Activated CD4-positive, CD25-positive, alpha-beta regulatory T cell treated with anti-CD3 and anti-CD28 coated beads, Interleukin-2, amount 50 U/mL, for 16 hours (primary cell): Measurements from ENCODE around the gene DUSP1.

Source experiments
- DNase-seq: peaks from one replicate; pipeline ENCODE4 v3.0.0-alpha.2; 2020; ENCODE audit warnings: low read depth, low spot score

The DUSP1 gene

DNA sequence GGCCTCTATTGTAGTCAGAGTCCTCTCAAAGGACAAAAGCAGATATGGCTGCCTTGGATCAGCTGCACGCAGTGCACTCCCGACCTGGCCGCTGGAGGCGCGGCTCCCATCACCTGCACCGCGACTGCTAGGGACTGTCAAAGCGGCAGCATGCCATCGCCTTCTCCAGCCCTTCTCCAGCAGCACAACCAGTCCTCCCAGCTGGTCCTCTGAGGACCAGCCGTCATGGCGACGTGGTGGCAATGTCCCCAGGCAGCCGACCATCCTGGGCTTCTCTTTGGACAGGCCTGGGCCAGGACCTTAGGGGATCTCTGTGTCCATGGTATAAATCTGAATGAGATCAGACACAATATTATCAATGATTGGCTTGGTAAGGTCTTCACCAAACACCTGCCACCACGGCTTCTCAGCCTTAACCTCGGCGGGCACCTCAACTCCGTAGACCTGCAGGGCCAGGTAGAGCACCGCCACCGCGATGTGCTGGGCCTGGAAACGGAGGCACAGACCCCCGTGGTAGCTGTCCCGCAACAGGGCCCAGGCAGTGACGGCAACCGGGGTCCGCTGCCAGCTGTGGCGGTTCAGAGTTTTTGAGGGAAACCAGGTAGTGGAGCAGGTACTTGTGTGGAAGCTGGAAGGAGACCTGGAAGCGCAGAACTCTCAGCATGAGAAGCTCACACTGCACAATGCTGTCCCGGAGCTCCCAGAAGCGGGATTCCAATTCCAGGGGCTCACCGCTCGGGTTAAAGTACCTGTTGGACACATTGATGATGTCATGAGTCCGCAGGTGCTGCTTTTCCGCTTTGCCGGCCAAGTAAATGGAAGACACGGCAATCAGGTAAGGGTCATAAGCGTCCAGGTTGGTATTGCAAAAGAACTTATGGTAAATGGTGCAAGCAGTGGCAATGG is 8.5 kb downstream of the DUSP1 start:
- no peak for DNase-seq

DNA sequence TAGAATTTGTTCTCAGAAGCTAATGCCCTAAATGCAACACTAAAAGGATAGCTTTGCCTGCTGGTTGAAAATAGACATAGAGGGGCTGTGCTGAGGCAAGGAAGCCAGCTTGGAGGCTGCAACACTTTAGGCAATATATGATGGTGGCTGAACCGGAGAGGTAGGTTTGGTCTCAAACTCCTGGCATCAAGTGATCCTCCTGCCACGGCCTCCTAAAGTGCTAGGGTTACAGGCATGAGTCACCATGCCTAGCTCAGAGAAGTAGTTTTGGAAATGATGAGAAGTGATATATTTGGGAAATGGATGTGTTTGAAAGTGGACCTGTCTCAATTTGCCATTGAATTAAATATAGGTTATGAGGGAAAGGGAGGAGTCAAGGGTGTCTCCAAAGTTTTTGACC is 10.0 kb downstream of the DUSP1 start:
- DNase-seq = no peak

DNA sequence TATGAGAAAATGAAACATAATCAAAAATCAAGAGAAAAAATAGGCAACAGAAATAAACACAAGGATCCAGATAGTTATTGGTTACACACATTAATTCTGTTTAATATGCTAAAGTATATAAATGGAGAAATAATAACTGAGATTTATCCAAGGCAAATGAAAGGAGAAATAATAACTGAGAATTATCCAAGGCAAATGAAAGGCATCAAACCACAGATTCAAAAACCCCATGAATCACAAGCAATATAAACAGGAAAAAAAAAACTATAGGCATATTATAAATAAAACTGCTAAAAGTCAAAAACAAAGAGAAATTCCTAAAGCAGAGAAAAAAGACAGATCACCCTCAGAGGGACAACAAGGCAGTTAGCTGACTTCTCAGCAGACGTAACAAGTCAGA is 10.9 kb downstream of the DUSP1 start:
- no peak for DNase-seq

DNA sequence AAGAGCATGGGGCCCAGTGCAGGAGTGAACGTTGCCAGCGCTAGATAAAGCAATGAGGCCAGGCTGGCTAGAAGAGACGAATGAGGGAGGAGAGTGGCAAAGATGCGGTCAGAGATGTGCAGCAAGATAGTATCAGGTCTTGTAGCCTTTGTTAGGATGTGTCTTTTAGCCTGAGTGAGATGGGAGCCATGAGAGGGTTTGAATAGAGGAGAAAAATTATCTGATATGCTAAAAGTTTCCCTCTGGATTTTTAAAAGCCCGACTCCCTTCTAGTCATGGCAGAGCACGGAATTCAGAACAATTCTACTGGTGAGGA is 12.2 kb downstream of the DUSP1 start:
- DNase-seq = no peak

DNA sequence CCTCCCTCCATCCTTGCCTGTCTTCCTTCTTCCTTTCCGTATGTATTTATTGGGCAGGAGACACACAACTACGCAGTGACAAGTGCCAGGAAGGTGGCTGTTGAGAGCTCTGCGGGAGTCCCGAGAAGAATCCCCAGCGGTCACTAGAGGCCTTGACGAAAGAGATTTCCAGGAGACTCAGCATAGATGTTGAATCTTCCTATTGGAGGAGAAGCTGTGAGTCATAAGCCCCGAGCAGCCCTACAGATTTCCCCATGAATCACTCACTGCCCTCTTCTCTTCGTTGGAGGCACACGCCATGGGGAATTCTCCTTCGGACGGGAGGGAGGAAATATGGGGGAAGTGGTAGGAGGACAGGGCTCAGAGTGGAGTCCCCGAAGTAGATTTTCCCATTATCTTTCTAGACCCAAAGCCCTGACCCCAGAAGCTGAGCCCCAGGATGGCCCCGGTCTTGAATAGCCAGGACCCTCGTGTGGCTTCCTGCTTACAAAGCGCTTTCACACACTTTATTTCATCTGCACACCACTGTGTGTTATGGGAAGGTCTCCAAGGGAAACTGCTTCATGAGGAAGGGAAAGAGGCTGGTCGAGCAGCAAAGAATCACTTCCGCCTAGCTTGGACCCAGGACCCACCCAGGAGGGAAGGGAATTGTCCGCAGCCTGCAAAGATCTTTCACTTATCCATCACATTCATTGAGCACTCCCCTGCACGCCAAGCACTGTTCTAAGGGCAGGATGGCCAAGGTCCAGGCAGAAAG is 12.7 kb downstream of the DUSP1 start:
- no peak for DNase-seq

DNA sequence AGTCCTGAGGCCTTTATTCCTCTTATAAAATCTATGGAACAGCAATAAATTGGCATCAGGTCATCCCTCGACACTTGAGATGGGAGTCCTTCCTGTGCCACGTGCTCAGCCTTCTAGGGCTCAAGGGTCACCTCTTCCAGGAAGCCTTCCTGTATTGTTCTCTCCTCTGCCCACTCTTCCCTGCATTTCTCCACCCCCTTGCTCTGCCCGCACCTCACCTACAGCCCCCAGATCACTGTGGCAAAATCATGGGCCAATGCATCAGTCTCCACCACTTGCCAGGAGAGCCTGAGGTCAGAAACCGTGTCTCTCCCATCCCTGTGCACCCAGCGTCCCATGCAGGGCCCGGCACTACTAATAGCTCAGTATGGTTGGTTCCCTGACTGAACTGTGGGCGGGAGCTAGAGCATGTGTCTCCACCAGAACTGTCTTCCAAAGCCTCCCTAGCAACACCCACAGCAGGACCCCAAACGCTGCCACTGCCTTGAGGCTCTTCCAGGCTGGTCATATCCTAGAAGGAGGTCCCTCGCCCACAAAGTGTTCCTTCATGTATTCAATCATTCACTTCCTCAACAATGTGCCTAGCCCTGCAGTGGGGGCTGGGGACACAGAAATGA is 13.5 kb downstream of the DUSP1 start:
- no peak for DNase-seq

DNA sequence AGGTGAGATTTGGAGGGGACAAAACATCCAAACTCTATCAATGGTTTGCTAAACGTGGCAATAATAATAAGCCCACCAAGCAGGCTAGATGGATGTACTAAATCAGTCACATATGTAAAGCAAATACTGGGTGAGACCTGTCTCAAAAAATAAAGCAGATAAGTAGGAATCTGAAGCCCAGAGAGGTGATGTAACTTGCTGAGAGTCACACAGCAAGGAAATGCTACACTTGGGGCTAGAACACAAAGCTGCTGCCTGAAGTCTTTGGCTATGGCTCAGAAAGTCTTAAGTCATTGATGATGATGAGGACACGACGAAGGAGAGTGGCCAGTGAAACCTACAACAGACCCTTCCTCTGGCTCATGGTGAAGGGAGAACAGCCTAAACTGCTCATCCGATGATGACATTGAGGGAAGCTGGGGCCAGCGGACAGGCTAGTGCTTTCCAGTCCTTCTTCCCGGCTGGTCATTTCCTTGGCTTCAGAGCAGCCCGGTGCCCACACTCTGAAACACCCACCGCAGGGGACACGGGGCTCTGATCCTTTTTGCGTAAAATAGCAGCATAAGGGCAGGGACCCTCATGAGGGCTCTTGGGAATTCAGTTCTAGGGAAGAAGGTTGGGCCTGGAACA is 14.1 kb downstream of the DUSP1 start:
- DNase-seq = no peak

DNA sequence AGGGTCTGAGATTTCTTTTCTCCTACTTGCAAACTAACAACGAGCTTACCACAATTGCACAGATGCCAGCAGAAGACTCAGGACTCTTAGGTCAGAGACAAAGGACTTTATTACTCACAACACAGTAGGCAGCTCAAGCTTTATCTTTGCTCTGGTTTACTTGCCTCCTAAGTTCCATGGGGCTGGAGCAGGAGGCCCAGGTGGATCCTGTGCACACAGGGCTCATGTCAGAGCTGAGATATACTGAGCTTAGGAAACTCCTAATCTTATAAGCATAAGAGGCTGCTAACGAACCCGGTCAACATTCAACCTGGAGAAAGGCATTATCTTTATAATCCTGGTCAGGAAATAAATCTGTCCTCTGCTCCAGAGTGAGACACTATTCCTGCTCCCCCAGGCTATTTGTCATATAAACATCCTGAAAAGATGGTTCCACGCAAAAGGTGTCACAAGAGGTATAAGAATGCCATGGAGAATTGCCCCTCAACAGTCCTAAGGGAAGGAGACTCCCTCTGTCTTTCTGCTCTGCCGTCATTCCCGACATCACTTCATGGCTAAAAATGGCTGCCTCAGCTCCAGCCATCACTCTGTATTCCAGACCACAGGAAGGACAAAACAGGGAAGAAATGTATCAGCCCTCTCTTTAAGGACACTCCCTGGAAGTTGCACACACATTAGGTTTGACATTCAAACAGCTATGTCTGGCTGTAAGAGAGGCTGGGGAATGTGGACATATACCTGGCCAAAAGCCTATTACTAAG is 16.2 kb downstream of the DUSP1 start:
- no peak for DNase-seq

DNA sequence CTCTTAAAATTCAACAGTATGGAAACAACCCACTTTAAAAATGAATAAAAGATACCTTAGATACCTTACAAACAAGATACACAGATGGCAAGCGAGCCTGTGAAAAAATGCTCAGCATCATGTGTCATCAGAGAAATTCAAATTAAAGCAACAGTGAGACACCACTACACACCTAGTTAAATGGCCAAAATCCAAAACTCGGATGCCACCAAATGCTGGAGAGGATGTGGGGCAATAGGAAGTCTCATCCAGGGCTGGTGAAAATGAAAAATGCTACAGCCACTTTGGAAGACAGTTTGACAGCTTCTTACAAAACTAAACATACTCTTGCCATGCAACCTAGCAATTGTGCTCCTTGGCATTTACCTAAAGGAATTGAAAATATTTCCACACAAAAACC is 17.9 kb downstream of the DUSP1 start:
- no peak for DNase-seq

DNA sequence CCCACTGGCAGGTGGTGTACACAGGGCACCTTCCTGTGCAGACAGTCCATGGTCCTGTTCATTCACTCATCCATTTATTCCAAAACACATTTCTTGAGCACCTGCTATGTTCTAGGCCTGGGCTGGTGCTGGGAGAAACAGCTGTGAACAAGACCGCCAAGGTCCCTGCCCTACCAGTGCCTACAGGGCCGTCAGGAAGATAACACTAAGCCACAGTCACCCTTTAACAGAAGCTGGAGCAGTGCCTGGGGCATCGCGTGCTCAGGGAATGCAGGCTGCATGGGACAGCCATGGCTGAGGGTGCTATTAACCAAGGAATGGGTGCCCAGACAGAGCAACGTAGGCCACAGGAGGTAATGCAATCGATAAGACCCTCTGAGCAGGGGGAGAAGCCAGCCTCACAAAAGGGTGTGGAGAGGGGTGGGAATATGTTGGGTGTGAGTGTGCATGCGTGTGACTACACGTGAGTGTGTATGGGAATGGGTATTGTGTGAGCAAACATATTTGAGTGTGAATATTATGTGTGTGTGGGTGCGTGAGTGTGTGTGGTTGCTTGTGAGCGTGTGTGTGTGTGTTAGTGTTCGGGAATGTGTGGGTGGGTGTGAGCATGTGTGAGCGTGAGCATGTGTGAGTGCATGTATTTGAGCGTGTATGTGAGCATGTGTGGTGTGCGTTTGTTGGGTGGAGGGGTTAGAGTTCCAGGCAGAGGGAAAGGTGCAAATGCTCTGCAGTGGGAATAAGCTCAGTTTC is 19.1 kb downstream of the DUSP1 start:
- DNase-seq = no peak

DNA sequence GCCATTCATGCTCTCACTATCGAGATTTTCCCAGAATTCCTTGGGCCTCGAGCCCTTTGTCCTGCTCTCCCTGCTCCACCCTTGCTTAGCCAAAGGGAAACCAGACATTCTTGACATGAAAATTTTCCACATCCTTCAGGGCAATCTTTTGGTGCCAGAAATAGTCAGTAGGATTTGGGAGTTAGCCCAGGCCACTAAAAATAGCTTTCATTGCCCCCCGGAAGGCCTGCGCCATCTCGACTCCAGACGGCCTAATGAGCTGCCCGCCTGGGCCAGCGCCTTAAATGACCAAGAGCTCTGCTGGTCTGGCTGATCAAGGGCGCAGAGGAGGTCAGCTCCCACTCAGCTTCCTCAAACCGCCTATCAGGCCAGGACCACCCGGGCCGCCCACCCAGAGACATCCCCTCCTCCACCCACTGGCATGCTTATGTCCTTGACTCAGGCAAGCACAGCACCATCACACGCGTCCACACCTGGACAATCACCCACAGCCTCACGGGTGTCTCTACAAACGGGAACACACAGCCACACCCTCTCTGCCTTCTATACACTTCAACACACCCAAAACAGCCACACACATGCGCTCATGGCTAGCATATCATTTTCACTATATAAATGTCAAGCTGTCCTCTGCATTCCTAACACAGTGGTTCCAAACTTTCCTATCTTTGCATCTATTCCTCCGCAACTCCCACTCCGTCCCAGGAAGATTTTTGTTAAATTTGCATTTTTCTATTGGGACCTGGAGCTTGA is 20.9 kb downstream of the DUSP1 start:
- DNase-seq = no peak

DNA sequence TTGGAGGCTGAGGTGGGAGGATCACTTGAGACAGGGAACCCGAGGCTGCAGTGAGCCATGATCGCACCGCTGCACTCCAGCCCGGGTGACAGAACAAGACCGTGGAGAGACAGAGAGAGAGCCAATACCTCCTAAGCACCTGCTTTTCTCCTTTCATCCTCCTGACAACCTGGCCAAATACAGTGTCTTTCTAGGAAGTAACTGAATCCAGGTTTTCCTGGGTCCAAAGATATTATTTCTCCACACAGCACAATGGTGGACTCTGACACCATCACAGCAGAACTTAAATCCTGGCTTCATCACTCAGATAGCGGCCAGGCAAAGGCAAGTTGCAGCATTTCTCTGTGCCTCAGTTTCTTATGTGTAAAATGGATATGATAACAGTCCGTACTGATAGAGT is 21.9 kb downstream of the DUSP1 start:
- no peak for DNase-seq

DNA sequence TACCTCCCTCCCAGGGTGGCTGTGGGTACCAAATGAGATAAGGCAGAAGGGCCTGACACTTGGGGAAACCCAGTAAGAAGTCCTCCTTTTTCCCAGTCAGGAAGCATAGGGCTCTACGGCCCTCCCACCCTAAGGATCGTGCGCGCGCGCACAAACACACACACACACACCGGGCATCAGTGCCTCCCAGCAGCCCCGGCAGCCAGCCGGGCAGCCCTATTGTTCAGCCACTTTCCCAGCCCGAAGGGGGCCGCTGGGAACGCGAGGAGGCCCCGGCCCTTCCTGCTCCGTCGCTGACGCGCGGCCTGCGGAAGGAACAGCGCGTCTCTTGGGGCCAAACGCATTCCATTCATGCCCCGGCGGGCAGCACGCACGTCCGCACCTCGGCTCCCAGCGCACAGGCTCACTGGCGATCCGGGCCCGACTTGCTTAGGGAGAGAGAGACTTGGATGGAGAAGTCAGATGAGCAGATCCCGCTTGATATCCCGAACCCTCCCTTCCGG is 22.6 kb downstream of the DUSP1 start:
- DNase-seq = no peak

DNA sequence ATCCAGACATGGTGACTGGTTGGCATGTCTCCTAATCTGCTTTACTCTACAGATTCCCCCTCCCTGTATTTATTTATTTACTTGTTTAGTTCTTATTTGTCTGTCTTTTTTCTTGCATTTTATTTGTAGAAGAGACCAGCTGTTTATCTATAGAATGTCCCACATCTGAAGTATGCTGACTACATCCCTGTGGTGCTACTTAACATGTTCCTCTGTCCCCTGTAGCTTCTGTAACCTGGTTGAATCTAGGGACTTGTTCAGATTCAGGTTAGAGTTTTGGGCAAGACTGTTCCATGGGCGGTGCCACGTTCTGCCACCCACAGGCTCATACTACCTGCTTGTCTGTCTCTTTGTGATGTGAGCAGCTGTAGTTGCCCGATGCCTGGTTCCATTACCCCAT is 23.5 kb downstream of the DUSP1 start:
- no peak for DNase-seq

DNA sequence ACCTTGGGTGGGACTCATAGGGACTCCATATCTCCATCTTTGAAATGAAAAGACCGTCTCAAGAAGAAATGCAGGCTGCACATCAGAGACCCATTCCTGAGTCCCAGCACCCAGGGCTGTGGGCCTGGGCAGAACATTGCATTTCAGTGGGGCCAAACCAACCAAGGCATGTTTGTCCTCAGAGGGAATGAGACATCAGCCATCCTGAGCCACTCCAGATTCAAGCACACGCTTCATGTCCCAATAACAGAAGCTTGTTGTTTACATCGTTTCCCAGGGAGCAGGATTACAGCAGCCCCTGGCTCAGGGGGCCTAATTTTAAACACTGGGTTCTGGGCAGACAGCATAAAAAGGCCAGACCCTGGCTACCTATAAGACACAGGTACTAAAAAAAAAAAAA is 24.3 kb downstream of the DUSP1 start:
- no peak for DNase-seq

DNA sequence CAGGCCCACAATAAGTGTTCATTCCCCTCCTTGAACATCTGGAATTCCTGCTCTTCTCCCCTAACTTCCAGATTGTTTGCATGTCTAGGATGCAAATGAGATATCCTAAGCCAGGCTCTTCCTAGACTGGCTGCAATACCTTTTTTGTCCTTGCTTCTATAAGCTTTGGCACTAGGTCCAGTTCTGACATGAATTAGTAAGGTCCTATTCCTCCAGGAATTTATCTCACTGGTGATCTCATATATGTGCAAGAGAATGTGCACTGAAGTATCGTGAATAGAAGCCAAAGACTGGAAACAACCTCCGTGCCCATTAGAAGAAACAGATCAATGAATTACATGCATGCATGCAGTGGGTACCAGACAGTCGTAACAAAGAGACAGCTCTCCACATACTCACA is 25.2 kb downstream of the DUSP1 start:
- DNase-seq = no peak

DNA sequence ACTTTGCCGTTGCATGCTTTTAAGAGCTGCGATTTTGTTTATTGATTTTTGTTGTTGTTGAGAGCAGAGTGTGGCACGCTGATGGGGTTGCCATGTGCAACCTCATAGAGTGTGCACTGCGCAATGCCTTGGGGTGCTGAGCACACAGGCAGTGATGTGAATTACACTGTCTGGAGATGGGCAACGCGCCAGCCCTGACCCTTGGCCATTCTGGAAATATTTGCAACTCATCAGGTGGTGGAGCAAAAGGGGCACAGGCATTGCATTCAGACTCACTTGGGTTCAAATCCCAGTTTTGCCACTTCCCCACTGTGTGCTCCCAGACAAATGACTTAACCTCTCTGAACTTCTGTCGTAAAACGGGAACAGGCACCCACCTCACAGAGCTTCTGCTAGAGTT is 25.6 kb downstream of the DUSP1 start:
- no peak for DNase-seq

DNA sequence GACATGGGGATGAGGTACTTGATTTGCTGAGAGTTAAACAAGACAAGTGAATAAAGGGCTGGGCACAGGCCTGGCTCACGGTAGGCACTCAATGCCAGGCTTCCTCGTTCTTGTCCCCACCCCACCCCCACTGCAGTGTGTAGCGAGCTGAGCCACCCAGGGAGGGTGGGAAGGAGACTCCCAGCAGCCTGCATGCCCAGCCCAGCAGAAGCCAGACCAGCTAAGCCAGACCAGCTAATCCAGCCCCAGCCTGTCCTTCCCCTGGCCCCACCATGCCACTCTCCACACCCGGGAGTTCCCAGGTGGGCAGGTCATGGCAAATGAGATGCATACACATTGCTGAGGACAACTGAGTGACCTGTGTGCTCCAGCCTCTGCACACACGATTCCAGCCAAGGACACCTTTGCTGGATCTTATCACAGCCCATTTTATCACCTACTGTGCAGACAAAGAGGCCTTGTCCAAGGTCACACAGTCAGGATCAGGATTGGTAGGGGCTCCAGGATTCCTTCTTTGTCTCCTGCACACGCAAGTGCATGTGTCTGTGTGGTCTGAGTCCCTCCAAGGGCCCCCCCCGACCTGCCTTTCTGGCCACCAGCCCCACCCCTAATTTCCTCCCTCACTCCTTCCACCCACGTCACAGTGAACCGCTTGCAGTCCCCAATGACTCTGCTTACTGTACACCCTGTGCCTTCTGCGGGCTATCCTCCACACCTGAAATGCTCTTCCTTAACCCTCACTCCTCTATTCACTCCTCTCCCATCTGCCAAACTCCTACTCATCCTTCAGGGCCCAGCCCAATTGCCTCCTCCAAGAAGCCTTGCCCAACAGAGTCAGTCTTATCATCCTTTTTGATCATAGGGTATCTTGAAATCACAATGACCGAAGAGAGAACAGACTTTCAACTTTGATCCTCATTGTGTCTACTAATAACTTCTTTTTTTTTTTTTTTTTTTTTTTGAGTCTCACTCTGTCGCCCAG is 26.6 kb downstream of the DUSP1 start:
- no peak for DNase-seq
